ENCODE results near the gene AGRN. TPM values are rescaled to one million over a fixed set of nuclear protein-coding genes. Genes with fewer than 3 reads are reported as not detected.
A peak's percentile ranks its signal among the peaks of the same experiment; 100 is the strongest.

Gene AGRN
- total and polyA plus RNA-seq, 8 donors: 40.5 to 166 (median 71.4) TPM

DNA sequence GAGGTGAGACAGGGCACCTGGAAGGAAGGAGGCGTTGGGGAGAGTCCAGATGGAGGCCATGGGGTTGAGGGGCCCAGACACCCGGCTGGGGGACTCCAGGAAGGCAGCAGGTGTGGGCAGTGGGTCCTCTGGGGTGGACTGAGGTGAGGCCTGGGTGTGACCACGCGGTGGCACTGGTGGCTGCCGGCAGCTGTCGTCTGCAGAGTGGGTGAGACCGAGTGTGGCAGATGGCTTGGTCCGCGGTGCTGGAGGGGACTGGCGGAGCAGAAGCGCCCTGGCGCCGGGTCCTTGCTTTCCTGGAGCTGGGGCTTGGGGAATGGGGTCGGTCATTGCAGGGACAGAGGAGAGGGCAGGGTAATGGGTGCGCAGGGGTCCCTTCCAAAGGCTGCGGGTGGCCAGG lies 12.5 kb downstream of the AGRN start:
- no peak overlapping the region for H3K27ac ChIP-seq

DNA sequence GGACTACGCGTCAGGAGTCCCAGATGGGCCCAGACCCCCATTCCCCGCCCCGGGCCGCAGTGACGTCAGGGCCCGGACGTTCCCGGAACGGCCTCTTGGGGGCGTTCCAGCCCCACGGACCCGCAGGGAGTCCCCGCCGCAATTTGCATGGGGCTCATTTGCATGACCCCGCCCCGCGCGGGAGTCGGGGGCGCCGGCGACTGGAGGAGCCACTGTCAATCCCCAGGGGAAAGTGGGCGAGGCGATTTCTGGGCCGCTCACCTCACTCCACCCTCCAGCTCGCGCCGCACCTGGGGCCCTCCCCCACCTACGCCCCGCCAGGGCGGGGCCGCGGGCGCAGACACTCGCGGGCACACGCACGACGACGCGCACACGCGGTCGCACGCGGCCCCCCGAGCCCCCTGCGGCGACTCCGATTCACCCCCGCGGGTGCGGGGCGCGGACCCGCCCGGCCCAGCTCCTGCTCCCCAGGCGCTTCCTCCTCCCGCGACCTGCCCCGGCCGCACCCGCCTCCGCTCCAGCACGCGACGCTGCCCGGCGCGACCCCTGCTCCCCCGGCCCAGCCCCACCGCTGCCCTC lies 13.2 kb downstream of the AGRN start:
- H3K27me3 ChIP-seq: no peaks in the 10 kb centered on the region
- FAIRE-seq (no peak), ATAC-seq (peak; percentile 89 to 96 (median 91)), DNase-seq (peak; percentile 88 to 94 (median 92))
- H3K4me3 ChIP-seq: peak overlapping the region in 3 of 4 donors; percentile 11 to 49 (median 42)
- peaks cover 0 to 4% (median 0%) of the 10 kb centered on the region in 3 donors for H3K4me1 ChIP-seq
- TF ChIP-seq, protein P1, sequence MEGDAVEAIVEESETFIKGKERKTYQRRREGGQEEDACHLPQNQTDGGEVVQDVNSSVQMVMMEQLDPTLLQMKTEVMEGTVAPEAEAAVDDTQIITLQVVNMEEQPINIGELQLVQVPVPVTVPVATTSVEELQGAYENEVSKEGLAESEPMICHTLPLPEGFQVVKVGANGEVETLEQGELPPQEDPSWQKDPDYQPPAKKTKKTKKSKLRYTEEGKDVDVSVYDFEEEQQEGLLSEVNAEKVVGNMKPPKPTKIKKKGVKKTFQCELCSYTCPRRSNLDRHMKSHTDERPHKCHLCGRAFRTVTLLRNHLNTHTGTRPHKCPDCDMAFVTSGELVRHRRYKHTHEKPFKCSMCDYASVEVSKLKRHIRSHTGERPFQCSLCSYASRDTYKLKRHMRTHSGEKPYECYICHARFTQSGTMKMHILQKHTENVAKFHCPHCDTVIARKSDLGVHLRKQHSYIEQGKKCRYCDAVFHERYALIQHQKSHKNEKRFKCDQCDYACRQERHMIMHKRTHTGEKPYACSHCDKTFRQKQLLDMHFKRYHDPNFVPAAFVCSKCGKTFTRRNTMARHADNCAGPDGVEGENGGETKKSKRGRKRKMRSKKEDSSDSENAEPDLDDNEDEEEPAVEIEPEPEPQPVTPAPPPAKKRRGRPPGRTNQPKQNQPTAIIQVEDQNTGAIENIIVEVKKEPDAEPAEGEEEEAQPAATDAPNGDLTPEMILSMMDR (IDR thresholded peaks at IDR 0.05): peak; percentile 58 to 77 (median 67)
- H3K36me3 ChIP-seq: no peaks in the 10 kb centered on the region
- WGBS, 2 donors: 6 to 8% methylated on average over 34 to 73 of the region's 73 CpGs
- no peaks in the 10 kb centered on the region for H3K9me3 ChIP-seq
- intact Hi-C loops (cut with DNase I): loop anchor here in 1 of 3 donors (10.0 kb wide), 2 partner anchors 82 to 262 kb away; partner anchors contain the start of gene C1orf159
- no peak overlapping the region for H3K27ac ChIP-seq

More for the DNA sequence above, 12.5 kb downstream of the AGRN start:
- intact Hi-C loops (cut with DNase I): loop anchor here in 1 of 3 donors (10.0 kb wide), 2 partner anchors 82 to 262 kb away; partner anchors contain the start of gene C1orf159
- peak overlapping the region in 2 of 4 donors; percentile 42 to 49 for H3K4me3 ChIP-seq
- no peaks in the 10 kb centered on the region for H3K36me3 ChIP-seq
- DNase-seq: peak in 2 of 6 donors; percentile 60 to 70
- H3K9me3 ChIP-seq: no peaks in the 10 kb centered on the region
- ATAC-seq: peak; percentile 58 to 84 (median 76)
- H3K27me3 ChIP-seq: no peaks in the 10 kb centered on the region
- FAIRE-seq: no peak
- TF ChIP-seq, protein P1 (IDR thresholded peaks at IDR 0.05): no peak
- H3K4me1 ChIP-seq: peaks cover 0 to 4% (median 0%) of the 10 kb centered on the region in 3 donors
- 19 to 23% methylated on average over 16 of the region's 16 CpGs for WGBS, 2 donors

DNA sequence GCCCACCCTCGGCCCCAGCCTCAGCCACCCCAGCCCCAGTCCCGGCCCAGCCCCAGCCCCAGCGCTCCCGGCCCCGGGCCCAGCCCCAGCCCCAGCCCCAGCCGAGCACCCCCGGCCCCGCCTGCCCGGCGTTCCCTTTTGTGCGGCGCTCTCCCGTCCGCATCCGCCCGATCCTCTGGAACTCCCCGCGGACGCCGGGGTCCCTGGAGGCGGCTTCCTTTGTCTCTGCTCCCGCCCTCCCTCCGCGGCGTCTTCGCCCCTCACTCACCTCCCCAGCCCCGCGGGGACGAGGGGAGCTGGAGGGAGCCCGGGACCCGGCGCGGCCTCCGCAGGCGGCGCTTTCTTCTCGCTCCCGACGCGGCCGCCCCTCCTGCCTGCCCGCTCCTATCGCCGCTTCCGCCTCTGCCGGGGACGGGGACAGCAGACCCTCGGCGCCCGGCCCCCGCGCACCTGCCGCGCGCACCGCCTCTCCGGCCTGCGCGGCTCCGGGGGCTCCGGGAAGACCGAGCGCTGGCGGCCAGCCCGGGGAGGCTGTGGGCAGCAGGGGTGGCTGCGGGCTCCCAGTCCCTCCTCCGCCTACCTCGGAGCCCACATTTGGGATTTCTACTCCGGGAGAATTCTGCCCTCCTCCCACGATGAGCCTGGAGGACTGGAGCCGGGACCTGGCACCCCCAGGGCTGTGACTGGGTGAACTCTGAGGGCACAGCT lies 14.0 kb downstream of the AGRN start:
- H3K27ac ChIP-seq: no peak overlapping the region
- DNase-seq (no peak), FAIRE-seq (no peak), ATAC-seq (no peak)
- intact Hi-C loops (cut with DNase I): loop anchor here in 1 of 3 donors (10.0 kb wide), 2 partner anchors 81 to 261 kb away; partner anchors contain the start of gene C1orf159
- TF ChIP-seq, protein P1 (IDR thresholded peaks at IDR 0.05): no peak
- H3K4me1 ChIP-seq: peaks cover 0 to 4% (median 0%) of the 10 kb centered on the region in 3 donors
- 29 to 39% methylated on average over 44 to 71 of the region's 71 CpGs for WGBS, 2 donors
- H3K27me3 ChIP-seq: no peaks in the 10 kb centered on the region
- H3K9me3 ChIP-seq: no peaks in the 10 kb centered on the region
- H3K36me3 ChIP-seq: no peaks in the 10 kb centered on the region
- peak overlapping the region in 3 of 4 donors; percentile 10 to 49 (median 42) for H3K4me3 ChIP-seq

DNA sequence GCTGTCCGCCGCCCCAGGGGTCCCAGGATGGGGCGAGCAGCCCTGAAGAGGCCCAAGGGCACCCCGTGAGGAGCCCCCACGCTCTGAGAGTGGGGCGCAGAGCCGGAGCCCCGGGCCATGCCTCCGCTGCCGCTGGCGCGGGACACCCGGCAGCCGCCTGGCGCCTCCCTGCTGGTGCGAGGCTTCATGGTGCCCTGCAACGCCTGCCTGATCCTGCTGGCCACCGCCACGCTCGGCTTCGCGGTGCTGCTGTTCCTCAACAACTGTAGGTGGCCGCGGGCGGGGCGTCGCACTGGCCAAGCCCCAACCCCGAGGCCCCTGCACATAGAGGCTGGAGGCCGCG lies 14.5 kb downstream of the AGRN start:
- Histone ChIP-seq H3K27me3 (no peaks in the 10 kb centered on the region), H3K27ac (no peak overlapping the region), H3K4me1 (peaks cover 0 to 4% (median 0%) of the 10 kb centered on the region in 3 donors), H3K36me3 (no peaks in the 10 kb centered on the region), H3K9me3 (no peaks in the 10 kb centered on the region), H3K4me3 (peak overlapping the region in 1 of 4 donors; percentile 49)
- intact Hi-C loops (cut with DNase I): loop anchor here in 1 of 3 donors (10.0 kb wide), 2 partner anchors 80 to 260 kb away; partner anchors contain the start of gene C1orf159
- FAIRE-seq (no peak), ATAC-seq (no peak), DNase-seq (no peak)
- WGBS, 2 donors: 83 to 88% methylated on average over 30 of the region's 30 CpGs
- TF ChIP-seq, protein P1 (IDR thresholded peaks at IDR 0.05): no peak

Data from pancreas (tissue), 10 donors.